Measurements from ENCODE around the gene CMSS1.

The CMSS1 gene

DNA sequence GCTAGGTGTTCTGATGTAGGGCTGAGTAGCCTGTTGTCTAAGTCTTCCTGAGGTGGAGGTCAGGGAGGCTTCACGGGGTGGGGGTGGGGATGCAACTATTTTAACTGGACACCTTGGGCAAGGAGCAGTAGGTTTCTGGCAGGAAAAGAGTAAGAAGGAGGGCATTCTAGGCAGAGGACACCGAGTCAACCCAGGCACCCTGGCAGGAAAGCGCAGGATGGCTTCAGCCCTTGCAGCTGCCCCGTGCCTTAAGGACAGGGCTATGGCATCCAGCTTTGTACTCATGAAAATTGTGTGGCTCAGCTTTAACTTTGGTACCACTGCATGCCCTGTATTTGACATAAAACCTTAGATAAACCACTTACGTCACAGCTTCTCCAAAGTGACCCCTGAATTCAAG is 303.0 kb downstream of the CMSS1 start:
- no peak for DNase-seq

DNA sequence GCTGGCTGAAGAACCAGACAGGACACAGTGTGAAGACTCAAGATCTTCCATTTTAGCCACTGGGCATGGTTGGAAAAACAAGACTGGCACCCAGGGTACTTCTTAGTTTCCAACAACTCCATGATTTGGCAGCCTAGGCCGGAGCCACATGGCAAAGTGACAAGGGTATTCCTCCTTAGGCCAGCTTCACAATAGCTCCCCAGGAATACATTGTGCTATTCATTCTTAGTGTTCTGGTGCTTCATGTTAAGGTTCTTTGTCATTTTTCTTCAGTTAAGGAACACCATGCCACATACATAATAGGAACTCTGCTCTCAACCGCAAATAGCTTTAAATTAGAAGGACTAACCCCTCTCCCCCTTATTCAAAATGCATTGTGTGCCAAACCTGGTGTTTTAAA is 304.7 kb downstream of the CMSS1 start:
- DNase-seq = no peak

DNA sequence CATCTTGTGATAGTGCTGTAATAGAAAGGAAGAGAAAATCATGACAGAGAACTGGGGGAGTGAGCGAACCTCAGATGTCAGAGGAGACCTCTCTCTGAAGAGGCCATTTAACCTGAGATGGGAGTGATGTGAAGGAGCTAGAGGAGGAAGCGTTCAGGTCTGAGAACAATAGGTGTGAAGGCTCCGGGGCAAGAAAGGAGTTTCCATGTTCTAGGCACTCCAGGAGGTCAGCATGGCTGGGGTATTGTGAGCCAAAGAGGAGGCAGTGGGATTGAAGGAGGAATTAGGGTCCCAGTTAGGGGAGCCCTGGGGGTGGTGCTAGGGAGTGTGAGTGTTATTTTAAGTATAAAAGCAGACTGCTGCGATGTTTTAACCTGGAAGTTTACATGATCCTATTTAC is 305.4 kb downstream of the CMSS1 start:
- no peak for DNase-seq

- no peak for DNase-seq
These were observed 306.6 kb downstream of the CMSS1 start for GRCh38 chr3:100124201-100124761.

DNA sequence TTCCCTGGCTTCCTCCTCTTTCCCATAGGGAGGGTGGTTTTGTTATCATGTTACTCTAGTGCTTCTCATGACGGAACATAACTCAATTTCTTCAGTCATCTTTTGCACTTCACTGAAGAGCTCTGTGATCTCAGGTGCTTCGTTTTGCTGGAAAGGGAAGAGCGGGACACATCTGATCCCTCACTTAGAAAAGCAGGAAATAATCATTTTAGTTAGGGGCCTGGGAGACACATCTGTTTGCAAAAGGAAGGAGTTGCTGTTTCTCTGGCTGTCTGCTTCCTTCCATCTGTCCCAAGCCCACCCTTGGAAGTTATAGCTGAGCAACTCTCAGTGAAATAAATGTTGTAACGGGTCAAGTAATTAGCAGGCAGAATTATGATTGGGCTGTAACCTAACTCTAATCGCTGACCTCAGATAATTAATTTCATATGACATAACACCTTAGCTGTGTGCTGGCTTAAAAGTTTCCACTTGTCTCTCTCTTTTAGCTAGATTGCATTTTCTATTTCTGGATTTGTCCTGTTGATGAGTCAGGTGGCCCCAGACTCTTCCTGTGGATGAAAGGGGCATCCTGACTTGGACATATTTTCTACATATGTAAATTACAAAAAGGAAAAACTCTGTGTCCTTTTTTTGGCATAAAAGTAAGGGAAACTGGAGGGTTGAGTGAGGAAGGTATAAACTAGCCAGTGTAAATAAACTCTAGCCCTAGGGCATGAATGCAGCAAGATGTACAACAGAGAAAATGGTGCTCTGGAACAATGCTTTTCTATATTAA is 307.7 kb downstream of the CMSS1 start:
- DNase-seq = no peak

GRCh38 chr3:100127792-100128191 is 310.1 kb downstream of the CMSS1 start:
- no peak for DNase-seq

DNA sequence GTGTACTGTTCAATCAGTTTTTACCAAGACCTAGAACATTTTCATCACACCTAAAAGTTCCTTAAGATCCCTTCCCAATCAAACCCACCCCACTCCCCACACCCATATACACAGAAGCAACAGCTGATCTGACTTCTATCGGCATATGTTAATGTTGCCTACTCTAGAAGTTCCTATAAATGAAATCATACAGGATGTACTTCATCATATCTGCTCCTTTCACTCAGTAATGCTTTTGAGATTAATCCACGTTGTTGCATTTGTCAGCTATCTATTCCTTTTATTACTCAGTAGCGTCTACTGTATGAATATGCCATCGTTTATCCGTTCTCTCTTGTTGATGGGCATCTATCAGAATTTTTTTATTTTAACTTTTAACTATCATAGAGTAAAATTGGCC is 310.9 kb downstream of the CMSS1 start:
- no peak for DNase-seq

- no peak for DNase-seq
These were observed 312.3 kb downstream of the CMSS1 start for GRCh38 chr3:100129941-100130340.

DNA sequence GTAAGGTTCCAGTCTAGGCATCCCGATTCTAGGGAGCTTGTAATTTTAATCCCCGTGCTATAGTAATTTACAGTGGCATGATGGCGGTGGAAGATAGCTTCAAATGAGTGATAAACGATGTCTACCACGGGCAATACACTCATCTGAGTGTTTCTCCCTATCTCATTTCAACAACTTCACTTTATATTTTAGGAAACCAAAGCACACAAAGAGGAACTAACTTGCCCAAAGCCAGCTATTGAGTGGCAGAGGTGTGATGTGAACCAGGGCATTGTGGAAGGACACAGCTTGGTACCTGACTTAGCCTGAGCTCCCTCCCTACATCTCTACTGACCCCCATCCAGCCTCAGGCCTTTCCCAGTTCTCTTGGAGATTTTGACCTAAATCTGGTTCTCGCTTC is 313.6 kb downstream of the CMSS1 start:
- DNase-seq = no peak

DNA sequence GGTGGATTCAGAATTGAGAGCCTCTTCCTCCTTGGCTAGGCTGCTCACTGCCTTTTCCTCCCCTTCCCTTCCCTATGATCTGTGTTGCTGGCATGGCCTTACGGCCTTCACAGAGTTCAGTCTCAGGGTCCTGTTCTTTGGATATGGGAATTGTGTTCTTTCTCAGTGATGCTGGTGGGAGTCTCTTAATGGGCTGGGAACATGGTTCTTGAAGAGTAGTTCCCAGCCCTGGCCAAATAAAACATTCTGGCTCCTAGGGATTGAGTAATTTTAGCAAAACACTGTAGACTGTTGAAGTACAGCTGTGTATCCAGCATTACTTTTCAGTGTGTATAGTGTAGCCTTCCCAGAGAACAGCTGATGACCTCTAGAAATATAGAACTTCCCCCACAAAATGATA is 319.3 kb downstream of the CMSS1 start:
- no peak for DNase-seq

DNA sequence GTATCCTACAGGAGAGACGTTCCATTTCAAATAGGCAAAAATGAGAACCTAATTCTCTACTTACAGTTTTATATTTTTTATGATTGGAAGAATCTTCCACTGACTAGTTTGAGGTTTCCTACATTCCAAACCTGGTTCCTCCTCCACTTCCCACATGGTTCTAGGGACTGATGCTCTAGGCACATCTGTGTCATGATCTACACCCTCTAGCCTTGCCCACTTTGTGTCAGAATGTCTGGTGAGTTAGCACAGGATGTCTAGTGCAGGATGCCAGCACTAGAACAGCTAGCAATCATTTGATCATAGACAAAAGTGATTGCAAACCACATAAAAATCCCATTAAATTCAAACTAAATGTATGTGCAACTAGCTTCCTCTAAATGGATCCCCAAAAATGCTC is 323.3 kb downstream of the CMSS1 start:
- no peak for DNase-seq

- no peak for DNase-seq
These were observed 323.9 kb downstream of the CMSS1 start for GRCh38 chr3:100141586-100141985.

DNA sequence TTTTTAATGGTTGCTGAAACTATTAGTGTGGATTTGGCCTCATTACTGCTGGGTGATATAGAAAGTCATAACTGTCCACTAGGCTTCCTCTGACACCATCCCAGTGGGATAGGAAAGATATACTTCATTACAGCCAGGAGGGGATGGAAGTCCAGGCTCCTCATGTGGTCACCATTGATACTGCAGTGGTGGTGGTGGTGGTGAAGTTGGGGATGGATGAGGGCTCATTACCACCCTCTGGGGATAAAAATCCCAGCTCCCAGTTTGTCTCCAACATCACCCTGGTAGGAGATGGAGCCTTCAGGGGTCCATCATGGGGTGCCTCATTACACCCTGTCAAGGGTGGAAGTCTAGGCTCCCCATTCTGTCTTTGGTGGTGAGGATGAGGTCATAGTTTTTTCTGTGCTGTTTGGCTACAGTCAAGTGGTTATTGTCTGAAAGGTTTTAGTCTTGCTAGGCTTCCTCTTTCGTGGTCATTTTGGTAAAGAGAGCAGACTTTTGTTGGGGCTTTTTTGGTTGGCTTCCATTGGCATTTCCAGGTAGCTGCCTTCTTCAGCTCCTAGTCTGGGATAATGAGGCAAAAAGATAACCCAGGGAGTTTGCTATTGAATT is 326.7 kb downstream of the CMSS1 start:
- DNase-seq = no peak

GRCh38 chr3:100149130-100149529 is 331.5 kb downstream of the CMSS1 start:
- no peak for DNase-seq

DNA sequence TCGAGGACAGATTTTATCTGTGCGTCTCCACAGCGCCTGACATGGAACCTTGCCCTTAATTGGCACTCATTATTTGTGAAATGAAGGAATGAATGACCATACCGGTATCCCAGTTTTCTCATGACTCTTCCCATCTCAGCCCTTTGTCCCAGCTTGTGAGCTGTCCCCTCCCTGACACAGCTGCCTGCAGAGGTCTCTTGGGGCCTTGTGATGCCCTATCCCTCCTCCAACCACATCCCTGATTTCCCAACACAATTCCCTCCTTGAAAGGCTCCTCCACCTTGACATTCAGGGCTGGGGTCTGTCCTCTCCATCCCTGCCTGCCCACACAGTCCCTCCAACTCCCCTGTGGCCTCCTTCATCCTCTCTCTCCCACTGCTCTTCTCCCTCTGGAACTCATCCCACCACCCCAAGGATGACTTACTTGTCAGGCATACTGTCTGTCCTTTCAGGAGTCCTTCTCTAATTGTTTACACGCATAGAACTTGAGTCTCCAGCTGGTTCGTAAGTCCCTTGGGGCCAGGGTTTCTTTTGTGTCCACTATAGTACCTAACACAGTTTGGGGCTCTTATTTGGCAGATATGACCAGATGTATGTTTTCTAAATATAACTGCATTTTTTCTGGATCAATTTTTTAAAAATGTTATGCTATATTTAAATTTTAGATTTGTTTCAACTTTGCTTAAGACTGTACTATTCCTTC is 332.2 kb downstream of the CMSS1 start:
- no peak for DNase-seq

GRCh38 chr3:100150473-100150872 is 332.8 kb downstream of the CMSS1 start:
- DNase-seq = no peak

DNA sequence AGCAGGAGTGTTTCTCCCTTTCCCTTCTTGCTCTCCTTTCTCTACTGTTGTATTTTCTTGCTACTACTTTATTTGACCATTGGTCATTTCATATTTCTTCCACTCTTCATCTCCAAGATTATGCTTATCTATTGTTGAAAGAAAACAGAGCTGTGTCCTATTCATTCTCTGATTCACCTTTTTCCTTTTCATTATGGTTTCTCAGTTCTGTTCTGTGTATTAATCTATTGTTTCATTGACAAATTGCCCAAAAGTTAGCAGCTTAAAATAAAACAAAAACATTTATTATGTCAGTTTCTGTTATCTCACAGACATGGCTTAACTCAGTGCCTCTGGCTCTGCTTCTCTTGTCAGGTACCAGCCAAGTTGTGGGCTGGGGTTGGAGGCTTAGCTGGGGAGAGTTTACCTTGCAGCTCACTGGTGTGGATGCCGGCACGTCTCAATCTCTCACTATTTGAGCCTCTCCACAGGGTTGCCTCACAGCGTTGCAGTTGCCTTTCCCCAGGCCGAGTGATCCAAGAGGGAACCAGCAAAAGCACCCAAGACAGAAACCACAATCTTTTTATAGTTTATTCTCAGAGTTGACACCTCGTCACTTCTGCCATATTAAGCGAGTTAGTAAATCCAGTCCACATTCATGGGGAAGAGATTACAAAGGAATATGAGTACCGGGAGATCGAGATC is 333.5 kb downstream of the CMSS1 start:
- no peak for DNase-seq

- no peak for DNase-seq
These were observed 336.5 kb downstream of the CMSS1 start for GRCh38 chr3:100154171-100154570.

- DNase-seq = no peak
These were observed 337.5 kb downstream of the CMSS1 start for GRCh38 chr3:100155128-100155527.

DNA sequence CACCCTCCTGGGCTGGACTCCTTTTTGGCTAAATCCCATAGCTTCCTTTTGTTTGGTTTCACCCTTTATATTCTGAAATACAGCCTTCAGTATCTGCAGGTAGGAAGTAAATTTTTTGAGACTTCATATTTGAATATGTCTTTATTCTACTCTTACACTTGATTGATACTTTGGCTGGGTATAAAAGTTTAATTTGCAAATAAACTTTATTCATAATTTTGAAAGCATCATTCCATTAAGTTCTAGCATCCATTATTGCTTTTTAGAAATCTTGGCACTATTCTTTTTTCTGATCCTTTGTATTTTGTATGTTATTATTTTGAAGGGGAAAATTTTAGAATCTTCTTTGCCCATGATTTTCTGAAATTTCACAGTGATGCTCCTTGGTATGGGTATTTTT is 337.9 kb downstream of the CMSS1 start:
- DNase-seq = no peak

DNA sequence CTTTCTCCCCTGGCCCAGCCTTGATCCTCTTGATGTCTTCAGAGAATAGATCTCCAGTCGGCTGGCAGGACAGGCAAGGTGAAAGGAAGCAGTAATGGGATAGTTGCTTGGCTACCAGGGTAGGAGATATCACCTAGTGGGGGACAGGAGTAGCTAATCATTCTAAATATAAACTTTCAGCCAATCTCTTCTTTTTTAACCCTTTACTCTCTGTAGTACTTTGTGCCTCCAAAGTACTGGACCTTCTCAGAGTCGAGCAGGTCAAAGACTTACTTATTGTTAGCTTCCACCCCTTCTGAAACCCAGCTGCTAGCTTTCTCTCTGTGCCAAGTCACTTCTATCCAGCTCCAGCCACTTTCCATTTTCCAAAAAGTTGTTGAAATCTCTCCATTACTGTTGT is 340.0 kb downstream of the CMSS1 start:
- DNase-seq = no peak

- no peak for DNase-seq
These were observed 341.3 kb downstream of the CMSS1 start for GRCh38 chr3:100158918-100159330.
